Measurements from ENCODE around the gene MAP2K2. TPM values are rescaled to one million over a fixed set of nuclear protein-coding genes. Genes with fewer than 3 reads are reported as not detected.

MAP2K2 gene
- total RNA-seq, 1 experiment from 2014 or later = 185 TPM

GRCh38 chr19:4055209-4055552, 68.7 kb downstream of the MAP2K2 start:
- POLR2A ChIA-PET (ENCODE audit: low non-redundant PET) = no interaction called here
- Histone ChIP-seq H3K9me3 (ENCODE audit: low read depth, low read length, poor library complexity, severe bottlenecking) (no peaks in the 10 kb centered on the region), H3K27ac (ENCODE audit: low read depth, low read length, poor library complexity, severe bottlenecking) (no peak overlapping the region), H3K4me1 (ENCODE audit: insufficient read depth, low read length, poor library complexity, severe bottlenecking) (no peaks in the 10 kb centered on the region), H3K27me3 (replicated peaks; ENCODE audit: insufficient read depth, low read depth, low read length, poor library complexity) (no peaks in the 10 kb centered on the region), H3K36me3 (ENCODE audit: insufficient read depth, low read length, poor library complexity, severe bottlenecking) (peaks cover 31% of the 10 kb centered on the region), H3K4me3 (ENCODE audit: low read depth, low read length, poor library complexity, severe bottlenecking) (no peak overlapping the region)
- CTCF ChIA-PET = no interaction called here
- TF ChIP-seq CTCF (conservative IDR thresholded peaks at IDR 0.05; ENCODE audit: low read depth, low read length) (no peak), EZH2 (IDR thresholded peaks at IDR 0.05; ENCODE audit: borderline replicate concordance, low read depth, low read length, poor library complexity, severe bottlenecking) (no peak)
- no TSS peak for BruUV-seq (replicated peaks)
- DNase-seq (ENCODE audit: low spot score) = no peak
- intact Hi-C loops (cut with micrococcal nuclease; ENCODE audit: unreplicated experiment) = no loop called here

- H3K4me3 ChIP-seq (ENCODE audit: low read depth, low read length, poor library complexity, severe bottlenecking) = no peak overlapping the region
- no peaks in the 10 kb centered on the region for H3K4me1 ChIP-seq (ENCODE audit: insufficient read depth, low read length, poor library complexity, severe bottlenecking)
- no peaks in the 10 kb centered on the region for H3K27me3 ChIP-seq (replicated peaks; ENCODE audit: insufficient read depth, low read depth, low read length, poor library complexity)
- no peaks in the 10 kb centered on the region for H3K9me3 ChIP-seq (ENCODE audit: low read depth, low read length, poor library complexity, severe bottlenecking)
- TF ChIP-seq EZH2 (IDR thresholded peaks at IDR 0.05; ENCODE audit: borderline replicate concordance, low read depth, low read length, poor library complexity, severe bottlenecking) = no peak
- TF ChIP-seq CTCF (conservative IDR thresholded peaks at IDR 0.05; ENCODE audit: low read depth, low read length) = no peak
- H3K27ac ChIP-seq (ENCODE audit: low read depth, low read length, poor library complexity, severe bottlenecking) = no peak overlapping the region
- BruUV-seq (replicated peaks) = no TSS peak
- ChIA-PET POLR2A (ENCODE audit: low non-redundant PET) (no interaction called here), CTCF (no interaction called here)
- peaks cover 33% of the 10 kb centered on the region for H3K36me3 ChIP-seq (ENCODE audit: insufficient read depth, low read length, poor library complexity, severe bottlenecking)
- DNase-seq (ENCODE audit: low spot score) = no peak
- intact Hi-C loops (cut with micrococcal nuclease; ENCODE audit: unreplicated experiment) = no loop called here
These were observed 69.3 kb downstream of the MAP2K2 start for GRCh38 chr19:4054441-4055208.

GRCh38 chr19:4053423-4054324, 70.2 kb downstream of the MAP2K2 start:
- no peak for DNase-seq (ENCODE audit: low spot score)
- Histone ChIP-seq H3K27ac (ENCODE audit: low read depth, low read length, poor library complexity, severe bottlenecking) (no peak overlapping the region), H3K4me1 (ENCODE audit: insufficient read depth, low read length, poor library complexity, severe bottlenecking) (no peaks in the 10 kb centered on the region), H3K36me3 (ENCODE audit: insufficient read depth, low read length, poor library complexity, severe bottlenecking) (peaks cover 37% of the 10 kb centered on the region), H3K27me3 (replicated peaks; ENCODE audit: insufficient read depth, low read depth, low read length, poor library complexity) (no peaks in the 10 kb centered on the region), H3K9me3 (ENCODE audit: low read depth, low read length, poor library complexity, severe bottlenecking) (no peaks in the 10 kb centered on the region), H3K4me3 (ENCODE audit: low read depth, low read length, poor library complexity, severe bottlenecking) (no peak overlapping the region)
- ChIA-PET CTCF (no interaction called here), POLR2A (ENCODE audit: low non-redundant PET) (no interaction called here)
- intact Hi-C loops (cut with micrococcal nuclease; ENCODE audit: unreplicated experiment) = no loop called here
- TF ChIP-seq CTCF (conservative IDR thresholded peaks at IDR 0.05; ENCODE audit: low read depth, low read length) = no peak
- no peak for TF ChIP-seq EZH2 (IDR thresholded peaks at IDR 0.05; ENCODE audit: borderline replicate concordance, low read depth, low read length, poor library complexity, severe bottlenecking)
- BruUV-seq (replicated peaks) = no TSS peak
